NCI-H2107 (cell line): Measurements from ENCODE around the gene MMP2.

ENCODE experiments used
- DNase-seq: peaks from one replicate; lab custom pipeline; 2025; lab: John Stamatoyannopoulos, UW

Gene MMP2

DNA sequence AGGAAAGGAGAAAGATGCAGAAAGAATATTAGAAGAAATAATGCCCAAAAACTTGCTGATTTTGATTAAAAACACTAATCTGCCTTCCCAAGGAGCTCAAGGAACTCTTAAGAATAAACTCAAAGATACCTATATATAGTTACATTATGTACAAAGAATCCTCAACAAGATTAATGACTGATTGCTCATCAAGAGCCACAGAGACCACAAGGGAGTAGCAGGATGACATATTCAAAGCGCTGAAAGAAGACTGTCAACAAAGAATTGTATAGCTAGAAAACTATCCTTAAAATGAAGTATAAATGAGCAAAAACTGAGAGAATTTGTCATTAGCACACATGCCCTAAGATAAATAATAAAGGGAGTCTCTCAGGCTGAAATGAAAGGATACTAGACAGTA lies 36.1 kb downstream of the MMP2 start:
- DNase-seq, result no peak

DNA sequence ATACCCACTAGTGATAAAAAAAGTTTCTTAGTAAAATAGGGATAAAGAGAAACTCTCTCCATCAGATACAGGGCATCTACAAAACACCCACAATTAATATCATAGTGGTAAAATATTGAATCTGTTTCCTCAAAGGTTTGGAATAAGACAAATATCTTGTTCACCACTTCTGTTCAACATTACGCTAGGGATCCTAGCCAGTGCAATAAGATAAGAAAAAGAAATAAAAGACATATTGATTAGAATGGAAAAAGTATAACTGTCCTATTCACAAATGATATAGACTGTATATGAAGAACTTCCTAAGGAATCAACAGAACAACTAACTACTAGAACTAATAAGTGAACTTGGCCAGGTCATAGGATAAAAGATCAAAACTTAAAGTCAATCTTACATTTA lies 42.8 kb downstream of the MMP2 start:
- DNase-seq, result no peak

GRCh38 chr16:55526441-55526840 lies 47.4 kb downstream of the MMP2 start:
- no peak for DNase-seq

DNA sequence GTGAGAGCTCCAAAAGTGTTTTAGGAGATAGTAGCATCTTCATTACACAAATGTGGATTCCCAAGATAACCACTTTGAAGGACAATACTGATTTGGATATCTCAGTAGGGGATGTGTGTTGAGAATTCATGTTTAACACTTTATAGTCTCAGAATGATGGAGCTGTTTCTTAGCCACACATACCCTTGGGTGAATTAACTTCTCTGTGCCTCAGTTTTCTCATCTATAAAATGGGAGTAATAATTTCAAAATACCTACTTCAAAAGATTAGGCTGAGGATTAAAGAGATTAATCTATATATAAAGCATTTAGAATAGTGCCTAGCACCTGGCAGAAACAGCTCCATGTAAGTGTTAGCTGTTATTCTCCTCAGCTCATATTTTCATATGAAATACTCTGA lies 48.9 kb downstream of the MMP2 start:
- no peak for DNase-seq

- no peak for DNase-seq
Observed at GRCh38 chr16:55529018-55529417, 50.0 kb downstream of the MMP2 start.

DNA sequence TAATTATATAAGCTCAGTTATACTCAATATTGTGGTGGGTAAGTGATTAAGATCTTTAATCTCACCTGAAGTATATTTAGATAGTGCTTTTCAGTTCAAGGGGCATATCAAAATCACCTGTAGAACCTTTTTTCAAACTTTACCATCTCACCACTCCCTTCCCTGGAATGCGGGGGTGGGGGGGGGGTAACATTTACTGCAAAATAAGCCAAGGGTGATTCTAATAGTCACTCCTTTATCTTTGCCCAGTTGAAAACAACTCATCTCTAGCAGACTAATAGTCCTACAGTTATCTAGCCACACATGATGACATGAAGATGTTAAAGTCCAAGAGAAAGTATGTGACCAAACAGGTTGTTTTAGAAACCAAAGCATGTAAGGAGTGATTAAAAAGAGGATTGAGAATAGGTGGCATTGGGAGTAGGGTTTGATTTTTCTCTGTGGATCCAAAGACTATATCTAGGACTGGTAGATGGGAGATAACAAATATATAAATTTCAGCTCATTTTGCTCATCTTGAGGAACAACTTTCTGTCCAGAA lies 51.4 kb downstream of the MMP2 start:
- DNase-seq, result no peak

DNA sequence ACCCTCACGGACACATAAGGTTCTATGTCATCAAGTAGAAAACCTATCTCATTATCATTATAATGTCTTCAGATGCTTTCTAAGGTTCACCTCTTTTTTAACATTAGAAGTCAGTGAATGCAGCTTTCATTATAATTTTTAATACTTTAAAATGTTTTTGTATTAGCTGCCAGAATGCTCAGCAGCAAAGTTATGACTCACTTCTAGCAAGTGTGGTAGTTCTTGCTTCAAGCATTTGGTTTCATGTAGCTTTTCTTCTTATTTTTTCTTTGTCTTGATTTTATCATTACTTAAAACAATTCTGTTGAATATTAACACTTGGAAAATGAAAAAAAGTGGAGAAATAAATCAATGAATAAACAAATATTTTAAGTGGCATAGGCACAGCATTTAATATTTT lies 53.2 kb downstream of the MMP2 start:
- no peak for DNase-seq

- DNase-seq, result no peak
Observed at GRCh38 chr16:55534756-55535155, 55.8 kb downstream of the MMP2 start.

- DNase-seq, result no peak
Observed at GRCh38 chr16:55539049-55539448, 60.1 kb downstream of the MMP2 start.

- no peak for DNase-seq
Observed at GRCh38 chr16:55539488-55539887, 60.5 kb downstream of the MMP2 start.

- DNase-seq, result no peak
Observed at GRCh38 chr16:55540221-55540620, 61.2 kb downstream of the MMP2 start.

DNA sequence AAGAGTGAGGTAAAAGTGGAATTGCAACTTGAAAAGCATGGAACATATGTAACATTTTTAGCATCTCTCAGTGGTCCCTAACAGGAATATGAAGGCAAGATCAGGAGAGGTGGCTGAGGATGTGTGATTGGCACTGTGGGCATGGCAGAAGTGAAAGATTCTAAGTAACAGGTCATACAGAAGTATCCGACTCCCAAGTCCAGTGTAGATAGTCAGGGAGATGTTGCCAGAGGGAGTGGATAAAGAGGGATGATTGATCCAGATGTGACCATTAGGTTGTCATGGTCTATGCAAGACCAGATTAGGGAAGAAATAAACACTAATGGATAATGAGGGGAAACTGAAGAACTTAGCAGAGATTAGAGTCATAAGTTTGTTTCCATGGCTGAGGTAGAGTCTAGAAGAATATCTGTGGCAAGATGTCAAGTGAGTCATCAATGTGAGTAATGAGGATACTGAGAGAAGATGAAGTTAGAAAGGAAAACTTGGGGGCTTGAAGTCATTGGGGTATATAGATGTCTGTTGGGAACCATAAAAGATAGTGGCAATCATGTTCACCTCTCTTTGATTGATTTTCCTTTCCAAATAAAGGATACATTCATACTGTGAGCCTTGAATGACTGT lies 63.6 kb downstream of the MMP2 start:
- no peak for DNase-seq

DNA sequence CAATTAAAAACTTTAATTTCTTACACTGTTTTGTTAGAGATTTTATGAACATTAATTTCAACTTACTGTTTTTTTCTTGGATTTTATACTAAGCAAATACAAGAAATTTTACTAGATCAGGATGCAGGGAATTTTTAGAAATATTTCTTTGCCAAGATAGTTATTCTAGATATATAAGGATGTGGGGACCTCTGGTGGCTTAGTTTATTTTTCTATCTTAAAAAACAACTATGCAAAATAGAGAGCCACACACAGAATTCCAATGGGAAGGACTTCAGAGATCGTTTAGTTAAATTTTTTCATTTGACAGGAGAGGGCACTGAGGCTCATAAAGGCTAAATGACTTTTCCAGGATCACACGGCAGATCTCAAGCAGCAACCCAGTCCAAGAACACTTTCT lies 64.5 kb downstream of the MMP2 start:
- no peak for DNase-seq

- no peak for DNase-seq
Observed at GRCh38 chr16:55552621-55553020, 73.6 kb downstream of the MMP2 start.

GRCh38 chr16:55555436-55555835 lies 76.4 kb downstream of the MMP2 start:
- no peak for DNase-seq
